NCI-H446 (cell line): ENCODE measurements around the gene NRM.
"Not testable (repeated sequence)": the region's sequence is repeated elsewhere in the genome, so short reads cannot be mapped to it uniquely, and the experiment has no call there.

Source experiments
- DNase-seq, 2 experiments: peaks; one replicate each; lab custom pipeline; 2025; lab: John Stamatoyannopoulos, UW

NRM gene

DNA sequence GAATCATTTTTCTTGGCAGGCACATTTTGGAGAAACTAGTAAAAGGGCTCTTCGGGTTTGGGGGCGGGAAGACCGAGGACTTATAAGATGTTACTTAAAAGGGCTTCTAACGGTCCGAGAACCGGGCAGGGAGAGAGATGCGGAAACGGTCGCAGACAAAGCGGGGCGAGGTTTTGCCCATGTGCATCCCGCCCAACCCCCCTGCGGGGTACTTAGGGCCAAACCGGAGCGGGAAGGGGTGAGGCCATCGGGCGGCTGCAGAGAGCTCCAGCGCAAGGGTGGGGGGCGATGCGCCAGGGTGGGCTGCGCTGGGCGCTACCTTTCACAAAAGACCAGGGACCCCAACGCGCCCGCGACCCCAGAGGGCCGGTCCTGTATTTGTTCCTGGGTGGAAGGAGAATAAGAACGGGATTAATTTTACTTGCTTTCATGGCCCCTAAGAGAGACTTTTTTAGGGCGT lies 30.0 kb upstream of the NRM start:
- peak; percentile 42 to 77 for DNase-seq

DNA sequence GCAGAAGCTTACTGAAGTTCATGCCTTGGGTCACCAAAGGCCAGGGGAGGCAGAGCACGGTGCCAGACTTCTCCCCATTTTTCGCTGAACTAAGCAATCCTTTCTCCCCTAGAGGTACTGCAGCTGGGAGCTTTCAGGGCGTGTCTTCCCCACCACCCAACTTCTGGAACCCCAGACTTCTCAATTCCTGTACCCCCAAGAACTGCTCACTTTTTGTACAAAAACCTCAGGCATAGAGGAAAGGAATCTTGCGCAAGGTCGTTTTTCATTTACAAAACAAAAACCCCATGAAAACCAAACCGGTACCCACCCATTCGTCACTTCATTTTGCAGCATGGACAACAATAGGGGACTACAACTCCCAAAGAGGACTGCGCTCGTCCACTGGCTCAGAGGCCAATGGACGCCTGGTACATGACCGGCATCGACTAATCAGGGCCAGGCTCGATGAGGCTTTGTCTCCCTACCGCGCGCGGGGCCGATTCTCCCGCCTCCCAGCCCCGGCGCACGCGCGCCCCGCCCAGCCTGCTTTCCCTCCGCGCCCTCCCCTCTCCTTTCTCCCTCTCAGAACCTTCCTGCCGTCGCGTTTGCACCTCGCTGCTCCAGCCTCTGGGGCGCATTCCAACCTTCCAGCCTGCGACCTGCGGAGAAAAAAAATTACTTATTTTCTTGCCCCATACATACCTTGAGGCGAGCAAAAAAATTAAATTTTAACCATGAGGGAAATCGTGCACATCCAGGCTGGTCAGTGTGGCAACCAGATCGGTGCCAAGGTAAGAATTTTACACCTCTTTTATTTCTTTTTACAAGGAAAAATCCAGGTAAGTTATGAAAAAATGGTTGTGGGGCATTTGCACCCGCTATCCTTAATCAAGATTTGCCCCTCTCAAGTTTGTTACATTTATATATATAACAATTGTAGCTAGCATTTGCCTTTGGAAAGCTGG lies 29.3 kb upstream of the NRM start, which contains the start of gene TUBB:
Gene TUBB (plus strand): TSS at position 562 of the 947 bp plus-strand sequence. CDS start 155 bp downstream, at position 717.
- DNase-seq, result peak; percentile 94 to 97

DNA sequence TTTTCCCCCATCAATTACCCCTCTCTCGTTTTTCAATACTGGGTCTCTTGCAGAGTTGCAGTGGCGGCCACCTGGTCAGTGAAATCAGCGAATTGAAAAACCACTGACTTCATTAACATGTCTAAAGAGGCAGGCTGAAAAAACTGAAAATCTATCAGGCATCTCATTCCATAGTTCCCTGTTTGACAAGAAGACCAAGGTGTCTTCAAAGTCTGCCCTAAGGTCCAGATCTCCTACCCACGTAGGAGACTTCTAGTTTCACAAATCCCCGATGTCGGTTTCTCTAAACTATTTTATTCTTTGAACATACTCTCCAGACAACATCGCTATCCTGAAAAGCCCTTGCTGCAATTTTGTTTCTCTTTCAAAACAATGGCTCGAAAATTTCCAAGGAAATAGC lies 28.6 kb upstream of the NRM start:
- no peak for DNase-seq

DNA sequence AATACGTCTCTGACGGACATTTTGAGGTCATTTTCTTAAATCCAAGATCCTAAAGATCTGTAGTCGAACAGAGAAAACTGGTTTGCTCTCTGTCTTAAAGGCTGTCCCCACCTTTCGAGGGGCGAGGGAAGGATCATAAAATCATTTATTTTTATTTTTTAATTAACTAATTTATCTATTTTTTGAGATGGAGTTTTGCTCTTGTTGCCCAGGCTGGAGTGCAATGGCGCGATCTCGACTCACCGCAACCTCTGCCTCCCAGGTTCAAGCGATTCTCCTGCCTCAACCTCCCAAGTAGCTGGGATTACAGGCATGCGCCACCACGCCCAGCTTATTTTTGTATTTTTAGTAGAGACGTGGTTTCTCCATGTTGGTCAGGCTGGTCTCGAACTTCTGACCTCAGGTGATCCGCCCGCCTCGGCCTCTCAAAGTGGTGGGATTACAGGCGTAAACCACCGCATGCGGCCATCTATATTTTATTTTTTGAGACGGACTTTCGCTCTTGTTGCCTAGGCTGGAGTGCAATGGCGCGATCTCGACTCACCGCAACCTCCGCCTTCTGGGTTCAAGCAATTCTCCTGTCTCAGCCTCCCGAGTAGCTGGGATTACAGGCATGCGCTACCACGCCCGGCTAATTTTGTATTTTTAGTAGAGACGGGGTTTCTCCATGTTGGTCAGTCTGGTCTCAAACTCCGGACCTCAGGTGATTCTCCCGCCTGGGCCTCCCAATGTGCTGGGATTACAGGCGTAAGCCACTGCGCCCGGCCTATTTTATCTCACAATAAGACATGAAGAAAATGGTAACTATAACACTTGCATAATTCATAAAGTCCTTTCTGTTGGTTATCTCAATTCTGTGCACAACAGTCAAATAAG lies 27.3 kb upstream of the NRM start:
- DNase-seq, result not testable (repeated sequence)

DNA sequence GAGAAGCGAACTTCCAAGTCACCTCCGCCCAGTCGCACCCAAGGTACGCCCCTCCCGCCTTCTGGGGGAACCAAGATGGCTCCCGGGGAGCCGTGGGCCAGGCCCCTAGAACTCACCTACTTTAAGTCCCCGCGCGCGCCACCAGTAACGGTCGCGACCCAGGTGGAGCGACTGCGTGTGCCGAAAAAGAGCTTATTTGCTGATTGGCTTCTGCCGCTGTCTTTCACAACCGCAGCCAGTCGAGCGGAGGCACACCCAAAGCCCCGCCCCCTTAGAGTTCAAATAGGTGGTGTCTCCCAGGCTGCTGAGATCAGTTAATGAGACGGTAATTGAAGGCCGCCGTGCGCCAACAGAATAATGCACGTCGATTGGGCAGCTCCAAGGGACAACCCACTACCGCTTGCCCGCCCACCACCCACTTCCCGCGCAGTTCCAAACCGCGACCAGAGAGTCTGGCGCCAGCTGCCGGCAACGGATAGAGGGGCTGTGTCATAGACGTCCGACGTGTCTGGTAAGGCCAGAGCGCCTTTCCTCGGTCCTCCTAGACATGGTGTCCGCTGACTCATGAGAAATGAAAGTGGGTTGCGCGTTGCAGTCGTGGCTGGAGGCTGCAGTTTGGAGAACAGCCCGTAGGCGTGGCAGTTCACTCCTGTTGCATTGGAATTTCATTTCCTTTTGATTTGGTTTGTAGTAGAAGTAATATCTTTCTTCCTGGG lies 26.5 kb upstream of the NRM start, which contains the start of gene MDC1:
Gene MDC1 (minus strand): TSS at position 153 of the 716 bp plus-strand sequence. CDS start 2,106 bp downstream, outside the sequence.
- peak; percentile 99 for DNase-seq

DNA sequence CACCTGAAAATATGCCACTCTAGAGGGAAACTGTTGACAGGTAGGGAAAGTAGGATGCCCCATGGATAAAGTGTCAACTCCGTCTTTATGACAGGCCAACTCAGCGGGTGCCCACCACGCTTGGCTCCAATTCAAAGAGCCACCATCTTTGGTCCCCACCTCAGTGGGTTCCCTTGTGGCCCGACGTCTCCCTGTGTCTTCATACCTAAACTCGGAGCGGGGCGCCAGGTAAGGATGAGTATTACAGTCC lies 26.0 kb upstream of the NRM start:
- DNase-seq, result no peak

DNA sequence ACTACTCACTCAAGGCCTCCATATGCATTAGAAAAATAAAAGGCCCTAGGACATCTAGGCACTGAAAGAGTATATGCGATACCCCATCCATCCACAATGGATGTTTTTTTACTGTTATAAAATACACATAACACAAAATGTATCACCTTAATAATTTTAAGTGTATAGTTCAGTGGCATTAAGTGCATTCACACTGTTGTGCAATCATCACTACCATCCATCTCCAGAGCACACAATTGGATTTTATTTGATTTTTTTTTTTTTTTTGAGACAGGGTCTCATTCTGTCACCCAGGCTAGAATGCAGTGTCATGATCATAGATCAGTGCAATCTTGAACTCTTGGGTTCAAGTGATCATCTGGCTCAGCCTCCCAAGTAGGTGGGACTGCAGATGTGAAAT lies 23.5 kb upstream of the NRM start:
- DNase-seq, result no peak

DNA sequence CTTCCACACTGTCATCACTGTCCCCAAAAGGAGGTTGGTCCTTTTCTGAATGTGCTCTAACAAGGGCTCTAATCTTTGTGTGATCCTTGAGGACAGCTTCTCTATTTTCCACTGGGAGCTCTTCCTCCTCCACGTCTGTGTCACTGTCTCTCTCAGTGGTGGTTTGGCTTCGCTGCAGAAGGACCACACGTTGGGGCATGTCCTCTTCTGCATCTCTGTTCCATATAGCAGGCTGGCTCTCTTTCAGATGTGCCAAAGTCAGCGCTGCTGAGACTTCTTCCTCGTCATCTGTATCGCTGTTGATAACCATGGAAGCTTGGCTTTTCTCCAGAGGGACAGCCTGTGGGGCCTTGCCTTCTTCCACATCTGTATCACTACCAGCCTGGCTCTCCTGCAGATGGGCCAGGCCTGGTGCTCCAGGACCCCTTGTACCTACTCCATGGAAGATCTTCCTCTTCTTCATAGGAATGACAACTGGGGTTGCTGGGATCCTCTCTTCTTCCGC lies 21.7 kb upstream of the NRM start:
- DNase-seq, result no peak

DNA sequence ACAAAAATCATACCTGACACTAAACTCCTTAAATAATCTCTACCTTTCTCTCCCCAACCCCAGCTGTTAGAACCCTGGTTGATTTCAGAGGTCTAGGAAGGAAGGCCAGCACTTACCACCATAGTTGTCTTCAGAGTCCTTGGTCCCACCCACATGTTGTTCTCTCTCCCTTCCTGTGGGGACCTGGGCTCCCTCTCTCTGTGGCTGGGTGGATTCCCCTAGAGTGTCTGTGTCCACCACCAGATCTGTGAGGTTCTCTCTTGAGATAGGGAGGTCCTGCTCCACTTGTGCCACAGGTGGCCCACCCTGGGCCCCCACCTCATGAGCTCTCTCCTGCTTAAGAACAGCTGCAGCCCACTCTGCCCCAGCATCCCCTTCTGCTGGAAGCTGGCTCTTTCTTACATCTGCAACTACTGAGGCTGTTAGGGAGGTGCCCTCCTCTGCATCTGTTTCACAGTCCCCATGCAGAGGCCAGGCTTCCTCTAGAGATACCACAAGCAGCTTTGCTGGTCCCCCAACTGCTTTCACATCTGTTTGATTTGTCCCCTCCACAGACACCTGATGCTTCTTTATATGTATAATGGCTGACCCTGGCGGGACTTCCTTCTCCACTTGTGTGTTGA lies 21.1 kb upstream of the NRM start:
- no peak for DNase-seq

DNA sequence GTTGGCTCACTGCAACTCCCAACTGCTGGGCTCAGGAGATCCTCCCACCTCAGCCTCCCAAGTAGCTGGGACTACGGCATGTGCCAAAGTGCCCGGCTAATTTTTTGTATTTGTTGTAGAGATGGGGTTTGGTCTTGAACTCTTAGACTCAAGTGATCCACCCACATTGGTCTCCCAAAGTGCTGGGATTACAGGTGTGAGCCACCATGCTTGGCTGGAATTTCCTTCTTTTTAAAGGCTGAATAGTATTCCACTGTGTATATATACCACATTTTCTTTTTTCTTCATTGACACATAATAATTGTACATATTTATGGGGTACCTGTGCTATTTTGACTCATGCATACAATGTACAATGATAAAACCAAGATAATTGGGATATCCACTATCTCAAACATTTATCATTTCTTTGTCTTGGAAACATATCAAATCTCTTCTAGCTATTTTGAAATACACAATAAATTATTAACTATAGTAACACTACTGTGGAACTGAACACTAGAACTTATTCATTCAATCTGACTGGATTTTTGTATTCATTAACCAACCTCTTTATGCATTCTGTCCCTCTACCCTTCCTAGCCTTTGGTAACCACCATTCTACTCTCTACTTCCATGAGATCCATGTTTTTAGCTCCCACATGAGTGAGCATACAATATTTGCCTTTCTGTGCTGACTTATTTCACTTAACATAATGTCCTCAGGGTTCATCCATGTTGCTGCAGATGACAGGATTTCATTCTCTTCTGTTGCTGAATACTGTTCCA lies 18.5 kb upstream of the NRM start:
- DNase-seq, result no peak

DNA sequence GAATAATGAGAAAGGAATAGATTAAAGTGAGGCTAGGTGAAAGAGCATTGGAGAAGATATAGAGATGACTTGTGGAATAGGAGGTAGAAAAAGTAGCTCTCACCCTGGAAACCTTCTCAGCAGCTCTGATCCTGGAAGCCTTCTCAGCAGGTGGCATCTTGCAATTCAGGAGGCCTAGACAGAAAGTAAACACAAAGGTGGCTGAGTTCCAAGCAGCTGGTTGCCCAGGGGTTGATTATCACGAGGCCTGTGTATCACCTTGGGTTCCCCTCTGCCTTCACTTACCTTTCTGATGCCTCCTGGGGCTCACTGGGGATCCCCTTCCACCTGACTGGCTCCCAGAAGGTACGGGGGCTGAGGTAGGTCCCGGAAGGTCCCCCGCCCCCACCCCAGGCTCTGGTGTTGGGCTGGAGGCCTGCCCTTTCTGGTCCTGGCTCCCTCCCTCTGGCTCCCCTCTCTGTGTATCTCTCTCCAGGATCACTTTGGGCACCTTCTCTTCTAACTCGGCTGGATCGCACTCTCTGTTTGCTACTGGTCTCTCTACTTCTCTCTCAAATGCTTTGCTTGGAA lies 16.6 kb upstream of the NRM start:
- no peak for DNase-seq

DNA sequence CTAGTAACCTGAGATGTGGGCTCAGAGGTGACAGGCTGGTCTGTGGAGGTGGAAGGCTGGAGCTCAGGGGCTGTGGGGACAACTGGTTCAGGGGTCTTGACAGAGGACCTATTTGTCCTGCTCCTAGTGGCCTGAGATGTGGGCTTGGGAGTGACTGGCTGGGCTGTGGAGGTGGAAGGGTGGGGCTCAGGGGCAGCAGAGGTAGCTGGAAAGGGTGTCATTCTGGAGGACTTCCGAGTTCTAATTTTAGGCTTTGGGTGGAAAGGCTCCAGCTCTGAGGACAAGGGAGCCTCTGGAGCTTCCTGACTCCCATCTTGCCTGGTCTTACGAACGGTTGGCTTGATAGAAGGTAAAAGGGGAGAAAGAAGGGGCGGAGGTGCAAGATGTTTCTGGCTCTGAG lies 14.8 kb upstream of the NRM start:
- DNase-seq, result no peak

DNA sequence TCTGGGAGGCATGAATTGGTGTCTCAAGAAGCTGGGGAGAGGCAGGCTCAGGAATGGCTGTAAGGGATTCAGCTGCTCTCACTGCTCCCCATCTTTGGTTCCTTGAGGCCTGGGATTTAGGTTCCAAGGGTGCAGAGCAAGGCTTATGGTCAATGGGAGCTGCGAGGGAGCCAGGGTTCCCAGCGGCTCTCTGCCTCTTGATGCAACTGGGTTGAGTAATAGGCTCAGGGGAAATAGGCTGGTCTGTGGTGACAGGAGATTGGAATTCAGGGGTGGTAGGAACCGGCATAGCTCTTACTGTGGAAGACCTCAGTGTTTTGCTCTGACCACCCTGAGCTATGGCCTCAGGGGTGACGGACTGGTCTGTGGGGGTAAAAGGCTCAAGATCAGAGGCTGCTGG lies 13.0 kb upstream of the NRM start:
- no peak for DNase-seq

DNA sequence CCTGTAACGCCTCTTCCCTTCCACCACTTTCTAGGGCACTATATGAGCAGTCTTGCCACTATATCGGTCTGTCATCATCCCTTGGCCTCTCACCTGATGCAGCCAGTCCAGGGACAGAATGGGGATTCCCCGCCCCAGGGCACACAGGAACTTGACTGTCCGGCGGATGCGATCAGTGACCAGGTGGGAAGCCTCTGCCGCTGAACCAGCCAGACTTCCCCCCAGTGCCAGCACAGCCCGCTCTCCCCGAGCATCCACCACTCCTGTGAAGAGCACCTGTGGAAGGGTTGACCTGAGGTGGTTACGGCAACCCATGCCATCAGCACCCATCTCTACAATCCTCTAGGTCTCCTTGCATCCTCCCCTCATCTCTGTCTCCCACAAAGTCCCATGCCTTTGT lies 12.2 kb upstream of the NRM start:
- no peak for DNase-seq

DNA sequence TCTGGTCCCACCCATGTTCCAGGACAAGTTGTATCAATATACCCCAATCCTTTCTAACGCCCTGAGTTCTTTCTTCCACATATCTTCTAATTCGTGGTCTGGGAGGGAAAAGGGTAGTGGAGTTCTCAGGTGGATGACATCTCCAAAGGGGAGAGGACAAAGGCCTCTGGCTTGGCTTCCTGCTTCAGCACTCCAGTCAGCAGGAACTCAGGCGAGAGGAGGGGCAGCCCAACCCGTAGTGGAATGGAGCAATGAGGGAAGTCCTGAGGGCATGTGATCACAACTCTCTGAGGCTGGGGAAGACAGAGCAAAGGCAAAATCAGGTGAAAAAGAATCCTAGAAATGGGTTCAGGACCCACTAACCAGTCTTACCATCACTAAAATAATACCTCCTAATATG lies 9.6 kb upstream of the NRM start:
- no peak for DNase-seq

DNA sequence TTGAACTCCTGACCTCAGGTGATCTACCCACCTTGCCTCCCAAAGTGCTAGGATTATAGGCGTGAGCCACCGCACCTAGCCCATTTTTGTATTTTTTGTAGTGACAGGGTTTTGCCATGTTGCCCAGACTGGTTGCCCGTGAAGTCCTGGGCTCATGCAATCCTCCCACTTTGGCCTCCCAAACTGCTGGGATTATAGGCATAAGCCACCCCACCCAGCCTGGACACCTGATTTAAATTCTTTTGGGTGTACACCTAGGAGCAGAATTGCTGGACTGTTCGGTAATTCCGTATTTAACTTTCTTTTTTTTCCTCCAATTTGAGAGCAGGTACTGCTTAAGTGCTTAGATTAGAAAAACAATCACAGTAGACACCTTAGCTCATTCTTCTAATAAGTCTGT lies 5.6 kb upstream of the NRM start:
- DNase-seq, result no peak

DNA sequence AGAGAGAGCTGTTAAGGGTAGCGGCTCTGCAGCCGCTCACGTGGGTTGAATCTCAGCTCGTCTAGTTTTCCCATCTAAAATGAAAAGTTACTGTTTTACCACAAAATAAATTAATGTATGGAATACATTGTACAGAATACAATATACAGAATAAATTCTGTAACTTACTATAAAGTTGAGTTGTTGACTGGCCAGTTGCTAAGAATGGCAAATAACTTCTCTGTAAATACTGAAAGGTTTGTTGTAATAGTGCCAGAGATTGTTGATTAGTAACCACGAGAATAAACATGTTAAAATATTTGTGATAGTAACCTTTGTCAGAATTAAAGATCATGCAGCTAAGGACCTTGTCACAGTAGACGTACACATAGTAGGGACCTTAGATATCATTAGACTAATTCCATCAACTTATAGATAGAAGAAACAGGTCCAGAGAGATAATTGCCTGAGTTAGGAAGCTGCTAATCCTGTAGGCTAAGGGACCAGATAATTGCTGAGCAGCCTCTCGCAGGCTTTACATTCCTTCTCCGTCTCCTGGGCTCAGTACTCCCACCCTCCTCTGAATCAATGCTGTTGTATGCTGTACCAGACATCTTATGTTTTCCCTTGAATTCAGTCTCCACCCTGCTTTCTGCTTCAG lies 544 bp upstream of the NRM start:
- DNase-seq, result no peak

DNA sequence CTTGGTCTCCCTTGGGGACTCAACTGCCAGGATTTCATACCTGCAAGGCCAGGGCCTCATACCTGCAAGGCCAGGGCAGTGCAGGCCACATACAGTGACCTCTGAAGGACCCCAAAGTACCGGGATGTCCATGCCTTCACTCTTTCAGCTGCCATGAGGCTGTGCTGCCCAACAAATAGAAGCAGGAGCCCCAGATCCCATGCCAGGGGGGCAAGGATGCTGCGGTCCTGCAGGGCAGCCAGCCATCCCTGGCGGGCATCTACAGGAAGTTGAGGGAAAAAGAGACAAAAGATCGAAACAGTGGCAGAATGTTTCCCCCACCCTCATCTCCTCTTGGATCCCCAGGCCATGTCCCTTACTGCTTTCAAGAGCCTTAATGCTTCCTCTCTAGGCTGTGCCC lies 799 bp downstream of the NRM start:
- no peak for DNase-seq

DNA sequence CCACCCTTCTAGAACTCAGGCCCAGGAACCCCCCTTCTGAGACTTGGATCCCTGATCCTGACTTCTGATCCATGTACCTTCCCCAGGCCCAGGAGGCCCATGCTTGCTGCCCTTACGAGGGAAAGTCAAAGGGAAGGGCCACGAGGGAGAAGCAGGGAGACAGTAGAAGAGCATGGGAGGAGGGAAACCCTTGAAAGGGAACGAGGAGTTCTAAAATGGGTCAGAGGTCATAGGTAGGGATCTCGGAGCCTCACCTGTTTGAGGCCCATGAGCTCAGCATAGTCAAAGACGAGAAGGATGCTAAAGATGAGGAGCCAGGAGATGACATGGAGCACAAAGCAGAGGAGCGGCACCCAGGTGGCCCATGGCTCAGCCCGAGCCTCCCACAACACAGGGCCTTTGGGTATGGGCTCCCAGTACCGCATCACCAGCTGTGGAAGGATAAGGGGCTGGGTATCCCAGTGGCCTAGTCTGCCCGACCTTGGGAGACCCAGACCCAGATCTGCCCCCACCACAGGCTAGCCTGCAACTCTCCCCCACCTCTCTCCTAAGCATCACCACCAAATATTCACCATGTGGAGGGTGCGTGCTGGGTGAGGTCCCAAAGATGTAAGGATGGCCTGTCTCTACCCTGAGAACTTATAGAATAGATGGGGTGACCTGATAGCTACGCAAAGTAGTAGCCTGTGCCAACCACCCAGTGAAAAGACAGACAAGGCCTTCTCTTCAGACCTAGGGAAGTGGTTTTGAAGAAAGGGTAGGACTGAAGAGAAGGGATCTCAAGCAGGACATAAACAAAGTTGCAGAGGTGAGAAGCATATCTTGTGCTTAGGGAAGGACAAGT lies 1.5 kb downstream of the NRM start:
- no peak for DNase-seq
